Measurements from ENCODE around the gene ELMO1.
A peak's percentile ranks its signal among the peaks of the same experiment; 100 is the strongest.

Gene ELMO1

GRCh38 chr7:37110660-37111424 is 337.8 kb downstream of the ELMO1 start:
- DNase-seq: no peak

- DNase-seq: no peak
Observed at GRCh38 chr7:37109843-37110242, 338.8 kb downstream of the ELMO1 start.

GRCh38 chr7:37109016-37109683 is 339.5 kb downstream of the ELMO1 start:
- no peak for DNase-seq

- no peak for DNase-seq
Observed at GRCh38 chr7:37108615-37109014, 340.0 kb downstream of the ELMO1 start.

GRCh38 chr7:37107047-37107750 is 341.5 kb downstream of the ELMO1 start:
- DNase-seq: no peak

GRCh38 chr7:37105762-37106161 is 342.9 kb downstream of the ELMO1 start:
- DNase-seq: no peak

GRCh38 chr7:37104822-37105518 is 343.7 kb downstream of the ELMO1 start:
- DNase-seq: no peak

GRCh38 chr7:37102518-37103137 is 346.0 kb downstream of the ELMO1 start:
- no peak for DNase-seq

GRCh38 chr7:37100735-37101331 is 347.8 kb downstream of the ELMO1 start:
- DNase-seq: no peak

- no peak for DNase-seq
Observed at GRCh38 chr7:37098762-37099161, 349.9 kb downstream of the ELMO1 start.

GRCh38 chr7:37097983-37098382 is 350.7 kb downstream of the ELMO1 start:
- no peak for DNase-seq

GRCh38 chr7:37097276-37097675 is 351.4 kb downstream of the ELMO1 start:
- DNase-seq: no peak

GRCh38 chr7:37096341-37096740 is 352.3 kb downstream of the ELMO1 start:
- DNase-seq: no peak

GRCh38 chr7:37095122-37095521 is 353.5 kb downstream of the ELMO1 start:
- DNase-seq: no peak

- DNase-seq: no peak
Observed at GRCh38 chr7:37093257-37093656, 355.4 kb downstream of the ELMO1 start.

GRCh38 chr7:37092548-37092947 is 356.1 kb downstream of the ELMO1 start:
- DNase-seq: no peak

GRCh38 chr7:37089972-37090371 is 358.7 kb downstream of the ELMO1 start:
- no peak for DNase-seq

- DNase-seq: no peak
Observed at GRCh38 chr7:37085600-37085999, 363.1 kb downstream of the ELMO1 start.

- DNase-seq: no peak
Observed at GRCh38 chr7:37084303-37084702, 364.4 kb downstream of the ELMO1 start.

- peak; percentile 32 for DNase-seq
Observed at GRCh38 chr7:37083311-37084096, 365.2 kb downstream of the ELMO1 start.

- no peak for DNase-seq
Observed at GRCh38 chr7:37081436-37081835, 367.2 kb downstream of the ELMO1 start.

- DNase-seq: no peak
Observed at GRCh38 chr7:37079420-37079819, 369.2 kb downstream of the ELMO1 start.
